Endothelial cell of hepatic sinusoid (primary cell): ENCODE data around the gene PRKAB2.
"Not testable (repeated sequence)": the region's sequence is repeated elsewhere in the genome, so short reads cannot be mapped to it uniquely, and the experiment has no call there.

Source experiments
- in situ Hi-C: cut with HindIII; loops from 2 replicates; pipeline ENCODE4 v1.10.0; 2017; ENCODE audit warnings: low sequenced_read_pairs

Gene PRKAB2

GRCh38 chr1:147111381-147112130, 60.7 kb downstream of the PRKAB2 start:
- in situ Hi-C loops: no loop called here

GRCh38 chr1:147110872-147111271, 61.4 kb downstream of the PRKAB2 start:
- in situ Hi-C loops: no loop called here

GRCh38 chr1:147110434-147110833, 61.8 kb downstream of the PRKAB2 start:
- in situ Hi-C loops: no loop called here

GRCh38 chr1:147109762-147110161, 62.5 kb downstream of the PRKAB2 start:
- in situ Hi-C loops: no loop called here

- in situ Hi-C loops: no loop called here
Observed at GRCh38 chr1:147109041-147109440, 63.2 kb downstream of the PRKAB2 start.

- in situ Hi-C loops: not testable (repeated sequence)
Observed at GRCh38 chr1:147106407-147106881, 65.8 kb downstream of the PRKAB2 start.

GRCh38 chr1:147105909-147106308, 66.4 kb downstream of the PRKAB2 start:
- in situ Hi-C loops: no loop called here
